GM12801 (cell line): ENCODE data around the gene VPS13C.

ENCODE experiments used
- TF ChIP-seq, protein P1 (sequence below): IDR thresholded peaks from one replicate; pipeline ENCODE4 v1.5.1; 2011; ENCODE audit warnings: control low read depth; ENCODE audit not compliant: insufficient read length; ENCODE audit errors: extremely low read depth

VPS13C gene

GRCh38 chr15:61892140-61892539, 168.1 kb downstream of the VPS13C start:
- TF ChIP-seq, protein P1, sequence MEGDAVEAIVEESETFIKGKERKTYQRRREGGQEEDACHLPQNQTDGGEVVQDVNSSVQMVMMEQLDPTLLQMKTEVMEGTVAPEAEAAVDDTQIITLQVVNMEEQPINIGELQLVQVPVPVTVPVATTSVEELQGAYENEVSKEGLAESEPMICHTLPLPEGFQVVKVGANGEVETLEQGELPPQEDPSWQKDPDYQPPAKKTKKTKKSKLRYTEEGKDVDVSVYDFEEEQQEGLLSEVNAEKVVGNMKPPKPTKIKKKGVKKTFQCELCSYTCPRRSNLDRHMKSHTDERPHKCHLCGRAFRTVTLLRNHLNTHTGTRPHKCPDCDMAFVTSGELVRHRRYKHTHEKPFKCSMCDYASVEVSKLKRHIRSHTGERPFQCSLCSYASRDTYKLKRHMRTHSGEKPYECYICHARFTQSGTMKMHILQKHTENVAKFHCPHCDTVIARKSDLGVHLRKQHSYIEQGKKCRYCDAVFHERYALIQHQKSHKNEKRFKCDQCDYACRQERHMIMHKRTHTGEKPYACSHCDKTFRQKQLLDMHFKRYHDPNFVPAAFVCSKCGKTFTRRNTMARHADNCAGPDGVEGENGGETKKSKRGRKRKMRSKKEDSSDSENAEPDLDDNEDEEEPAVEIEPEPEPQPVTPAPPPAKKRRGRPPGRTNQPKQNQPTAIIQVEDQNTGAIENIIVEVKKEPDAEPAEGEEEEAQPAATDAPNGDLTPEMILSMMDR = no peak

DNA sequence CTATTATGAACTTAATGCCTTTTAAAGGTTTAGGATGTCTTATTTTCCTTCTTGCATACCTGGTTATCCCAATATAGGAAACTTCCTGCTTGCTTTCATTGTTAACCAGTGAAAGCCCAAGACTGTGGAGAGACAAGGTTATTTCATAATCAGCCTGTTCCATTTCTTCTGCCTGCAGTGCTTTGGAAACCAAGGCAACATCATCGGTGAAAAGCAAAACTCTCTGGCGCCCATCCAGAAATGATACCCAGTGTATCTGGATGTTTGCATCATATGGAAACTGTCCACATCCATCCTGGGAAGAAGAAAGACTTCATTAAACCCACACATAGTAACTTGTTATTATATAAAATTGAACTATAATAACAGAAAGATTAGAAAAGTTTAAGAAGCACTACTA, 170.1 kb downstream of the VPS13C start:
- TF ChIP-seq, protein P1 = no peak

GRCh38 chr15:61889706-61890105, 170.5 kb downstream of the VPS13C start:
- TF ChIP-seq, protein P1 = no peak

DNA sequence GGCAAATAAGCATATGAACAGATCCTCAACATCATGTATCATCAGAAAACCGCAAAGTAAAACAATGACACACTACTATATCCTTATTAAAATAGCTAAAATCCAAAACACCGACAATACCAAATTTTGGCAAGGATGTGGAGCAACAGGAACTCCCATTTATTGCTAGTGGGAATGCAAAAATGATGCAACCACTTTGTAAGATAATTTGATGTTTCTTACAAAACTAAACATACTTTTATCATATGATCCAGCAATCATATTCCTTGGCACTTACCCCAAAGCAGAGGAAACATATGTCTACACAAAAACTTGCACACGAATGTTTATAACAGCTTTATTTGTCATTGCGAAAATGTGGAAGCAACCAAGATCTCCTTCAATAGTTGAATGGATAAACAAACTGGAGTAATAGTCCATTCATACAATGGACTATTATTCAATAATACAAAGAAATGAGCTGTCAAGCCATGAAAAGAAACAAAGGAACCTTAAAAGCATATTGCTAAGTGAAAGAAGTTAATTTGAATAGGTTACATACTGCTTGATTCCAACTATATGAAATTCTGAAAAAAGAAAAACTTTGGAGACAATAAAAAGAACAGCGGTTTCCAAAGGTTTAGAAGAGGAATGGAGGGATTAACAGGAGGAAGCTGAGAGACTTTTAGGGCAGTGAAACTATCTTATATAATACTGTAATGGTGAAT, 172.0 kb downstream of the VPS13C start:
- TF ChIP-seq, protein P1 = no peak

- TF ChIP-seq, protein P1 = no peak
Observed at GRCh38 chr15:61880084-61880483, 180.2 kb downstream of the VPS13C start.

GRCh38 chr15:61879219-61879618, 181.0 kb downstream of the VPS13C start:
- TF ChIP-seq, protein P1 = no peak

- TF ChIP-seq, protein P1 = no peak
Observed at GRCh38 chr15:61871926-61872522, 188.2 kb downstream of the VPS13C start.
